Measurements from ENCODE around the gene SIN3B. TPM values are rescaled to one million over a fixed set of nuclear protein-coding genes. Genes with fewer than 3 reads are reported as not detected.
A peak's percentile ranks its signal among the peaks of the same experiment; 100 is the strongest.

Gene SIN3B
- total and polyA plus RNA-seq, 9 of the 15 experiments (the other 6 are each of a cell fraction or from before 2014, with no cell fraction given), result 0.51 to 34.2 (median 14.3) TPM

DNA sequence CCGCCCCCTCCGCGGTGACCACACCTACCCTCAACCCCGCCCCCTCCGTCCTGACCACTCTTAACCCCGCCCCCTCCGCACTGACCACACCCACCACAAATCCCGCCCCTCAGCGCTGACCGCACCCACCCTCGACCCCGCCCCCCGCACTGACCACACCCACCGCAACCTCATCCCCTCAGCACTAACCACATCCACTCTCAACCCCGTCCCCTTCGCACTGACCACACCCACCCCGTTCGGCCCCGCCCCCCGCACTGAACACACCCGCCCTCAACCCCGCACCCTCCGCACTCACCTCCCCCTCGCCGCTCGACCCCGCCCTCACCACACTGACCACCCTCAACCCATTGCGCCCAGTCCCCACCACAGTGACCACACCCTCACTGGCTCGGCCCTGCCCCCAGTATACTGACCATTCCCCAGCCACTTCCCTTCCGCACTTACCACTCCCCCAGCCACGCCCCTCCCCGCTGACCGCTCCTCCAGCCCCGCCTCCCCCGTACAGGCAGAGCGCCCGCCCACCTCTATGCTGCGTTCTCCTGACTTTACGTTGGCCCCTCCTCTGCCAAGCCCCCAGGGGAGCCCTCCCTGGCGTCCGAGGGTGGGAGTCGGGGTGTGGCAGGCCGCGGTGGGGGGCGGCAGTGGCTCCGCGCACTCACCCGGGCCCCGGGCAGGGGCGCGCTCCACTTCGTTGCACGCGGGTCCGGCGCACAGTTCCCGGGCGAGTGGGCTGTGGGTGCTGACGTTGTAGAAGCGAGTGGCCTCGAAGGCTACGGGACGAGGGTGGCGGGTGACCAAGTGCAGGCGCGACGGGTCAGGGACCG, 68.0 kb downstream of the SIN3B start (continued):
- TF ChIP-seq, protein P1, sequence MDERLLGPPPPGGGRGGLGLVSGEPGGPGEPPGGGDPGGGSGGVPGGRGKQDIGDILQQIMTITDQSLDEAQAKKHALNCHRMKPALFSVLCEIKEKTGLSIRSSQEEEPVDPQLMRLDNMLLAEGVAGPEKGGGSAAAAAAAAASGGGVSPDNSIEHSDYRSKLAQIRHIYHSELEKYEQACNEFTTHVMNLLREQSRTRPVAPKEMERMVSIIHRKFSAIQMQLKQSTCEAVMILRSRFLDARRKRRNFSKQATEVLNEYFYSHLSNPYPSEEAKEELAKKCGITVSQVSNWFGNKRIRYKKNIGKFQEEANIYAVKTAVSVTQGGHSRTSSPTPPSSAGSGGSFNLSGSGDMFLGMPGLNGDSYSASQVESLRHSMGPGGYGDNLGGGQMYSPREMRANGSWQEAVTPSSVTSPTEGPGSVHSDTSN (CRISPR knock-in tag; IDR thresholded peaks at IDR 0.05; ENCODE audit: low read depth), result no peak
- TF ChIP-seq, protein P1 (tag; conservative IDR thresholded peaks at IDR 0.05; ENCODE audit: low read depth), result no peak
- peak; percentile 63; the same call in 1 of the 2 replicates for TF ChIP-seq PHF8 (IDR thresholded peaks at IDR 0.05; ENCODE audit: borderline replicate concordance, low read length)
- TF ChIP-seq CHD2 (IDR thresholded peaks at IDR 0.05; ENCODE audit: low read depth, low read length), result 0 out of 2 replicates have a peak, but pooled peaks have one; percentile 15
- TF ChIP-seq ATF7 (IDR thresholded peaks at IDR 0.05), result peak; percentile 62
- TF ChIP-seq, protein P2, sequence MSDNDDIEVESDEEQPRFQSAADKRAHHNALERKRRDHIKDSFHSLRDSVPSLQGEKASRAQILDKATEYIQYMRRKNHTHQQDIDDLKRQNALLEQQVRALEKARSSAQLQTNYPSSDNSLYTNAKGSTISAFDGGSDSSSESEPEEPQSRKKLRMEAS (CRISPR knock-in tag; IDR thresholded peaks at IDR 0.05), result peak; percentile 76
- TF ChIP-seq GABPA (tag; conservative IDR thresholded peaks at IDR 0.05; ENCODE audit: low read depth), result 0 out of 2 replicates have a peak, but pooled peaks have one; percentile 25
- 0 out of 2 replicates have a peak, but pooled peaks have one; percentile 18 for TF ChIP-seq HDAC2 (IDR thresholded peaks at IDR 0.05)
- TF ChIP-seq, protein P3, sequence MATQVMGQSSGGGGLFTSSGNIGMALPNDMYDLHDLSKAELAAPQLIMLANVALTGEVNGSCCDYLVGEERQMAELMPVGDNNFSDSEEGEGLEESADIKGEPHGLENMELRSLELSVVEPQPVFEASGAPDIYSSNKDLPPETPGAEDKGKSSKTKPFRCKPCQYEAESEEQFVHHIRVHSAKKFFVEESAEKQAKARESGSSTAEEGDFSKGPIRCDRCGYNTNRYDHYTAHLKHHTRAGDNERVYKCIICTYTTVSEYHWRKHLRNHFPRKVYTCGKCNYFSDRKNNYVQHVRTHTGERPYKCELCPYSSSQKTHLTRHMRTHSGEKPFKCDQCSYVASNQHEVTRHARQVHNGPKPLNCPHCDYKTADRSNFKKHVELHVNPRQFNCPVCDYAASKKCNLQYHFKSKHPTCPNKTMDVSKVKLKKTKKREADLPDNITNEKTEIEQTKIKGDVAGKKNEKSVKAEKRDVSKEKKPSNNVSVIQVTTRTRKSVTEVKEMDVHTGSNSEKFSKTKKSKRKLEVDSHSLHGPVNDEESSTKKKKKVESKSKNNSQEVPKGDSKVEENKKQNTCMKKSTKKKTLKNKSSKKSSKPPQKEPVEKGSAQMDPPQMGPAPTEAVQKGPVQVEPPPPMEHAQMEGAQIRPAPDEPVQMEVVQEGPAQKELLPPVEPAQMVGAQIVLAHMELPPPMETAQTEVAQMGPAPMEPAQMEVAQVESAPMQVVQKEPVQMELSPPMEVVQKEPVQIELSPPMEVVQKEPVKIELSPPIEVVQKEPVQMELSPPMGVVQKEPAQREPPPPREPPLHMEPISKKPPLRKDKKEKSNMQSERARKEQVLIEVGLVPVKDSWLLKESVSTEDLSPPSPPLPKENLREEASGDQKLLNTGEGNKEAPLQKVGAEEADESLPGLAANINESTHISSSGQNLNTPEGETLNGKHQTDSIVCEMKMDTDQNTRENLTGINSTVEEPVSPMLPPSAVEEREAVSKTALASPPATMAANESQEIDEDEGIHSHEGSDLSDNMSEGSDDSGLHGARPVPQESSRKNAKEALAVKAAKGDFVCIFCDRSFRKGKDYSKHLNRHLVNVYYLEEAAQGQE (IDR thresholded peaks at IDR 0.05; ENCODE audit: borderline replicate concordance), result no peak
- TF ChIP-seq, protein P3 (CRISPR knock-in tag; IDR thresholded peaks at IDR 0.05; ENCODE audit: low read depth), result peak; percentile 63; the same call in 1 of the 2 replicates
